ENCODE measurements around the gene CYB561D2.
"Not testable (repeated sequence)": the region's sequence is repeated elsewhere in the genome, so short reads cannot be mapped to it uniquely, and the experiment has no call there.

- not testable (repeated sequence) for TF ChIP-seq TBP (CRISPR knock-in tag; IDR thresholded peaks at IDR 0.05); NFRKB (IDR thresholded peaks at IDR 0.05); PAF1 (CRISPR knock-in tag; IDR thresholded peaks at IDR 0.05); SRF (IDR thresholded peaks at IDR 0.05; ENCODE audit: low read depth, low read length); REST (IDR thresholded peaks at IDR 0.05; ENCODE audit: borderline replicate concordance in 1 of 2, low read depth in 1 of 2, low read length in 2 of 2); SMC3 (IDR thresholded peaks at IDR 0.05; ENCODE audit: low read length); ZNF263 (CRISPR knock-in tag; IDR thresholded peaks at IDR 0.05); TEAD3 (CRISPR knock-in tag; optimal IDR thresholded peaks at IDR 0.05; ENCODE audit: borderline replicate concordance); FIP1L1 (IDR thresholded peaks at IDR 0.05; ENCODE audit: borderline replicate concordance, insufficient read depth, low read depth, low read length); BHLHE40 (IDR thresholded peaks at IDR 0.05; ENCODE audit: low read length); POLR2A (IDR thresholded peaks at IDR 0.05; ENCODE audit: insufficient read depth in 1 of 2, low read depth in 2 of 2, low read length in 2 of 2); CHCHD3 (CRISPR knock-in tag; IDR thresholded peaks at IDR 0.05); NR2F2 (IDR thresholded peaks at IDR 0.05; ENCODE audit: borderline replicate concordance, low read depth)
- TF ChIP-seq, protein P1, sequence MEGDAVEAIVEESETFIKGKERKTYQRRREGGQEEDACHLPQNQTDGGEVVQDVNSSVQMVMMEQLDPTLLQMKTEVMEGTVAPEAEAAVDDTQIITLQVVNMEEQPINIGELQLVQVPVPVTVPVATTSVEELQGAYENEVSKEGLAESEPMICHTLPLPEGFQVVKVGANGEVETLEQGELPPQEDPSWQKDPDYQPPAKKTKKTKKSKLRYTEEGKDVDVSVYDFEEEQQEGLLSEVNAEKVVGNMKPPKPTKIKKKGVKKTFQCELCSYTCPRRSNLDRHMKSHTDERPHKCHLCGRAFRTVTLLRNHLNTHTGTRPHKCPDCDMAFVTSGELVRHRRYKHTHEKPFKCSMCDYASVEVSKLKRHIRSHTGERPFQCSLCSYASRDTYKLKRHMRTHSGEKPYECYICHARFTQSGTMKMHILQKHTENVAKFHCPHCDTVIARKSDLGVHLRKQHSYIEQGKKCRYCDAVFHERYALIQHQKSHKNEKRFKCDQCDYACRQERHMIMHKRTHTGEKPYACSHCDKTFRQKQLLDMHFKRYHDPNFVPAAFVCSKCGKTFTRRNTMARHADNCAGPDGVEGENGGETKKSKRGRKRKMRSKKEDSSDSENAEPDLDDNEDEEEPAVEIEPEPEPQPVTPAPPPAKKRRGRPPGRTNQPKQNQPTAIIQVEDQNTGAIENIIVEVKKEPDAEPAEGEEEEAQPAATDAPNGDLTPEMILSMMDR (CRISPR knock-in tag; IDR thresholded peaks at IDR 0.05), result not testable (repeated sequence)
Observed at GRCh38 chr3:50312041-50312440, 38.6 kb upstream of the CYB561D2 start.
